Limb (tissue), 2 donors: ENCODE measurements around the gene CACNG8.

Experiments
- DNase-seq, 2 donors: peaks; one replicate each; pipeline ENCODE4 v3.0.0-alpha.2; 2016; ENCODE audit errors: extremely low spot score in 2 of 2

Gene CACNG8

GRCh38 chr19:53961523-53962356 is 997 bp upstream of the CACNG8 start:
- no peak for DNase-seq

GRCh38 chr19:53965091-53965490 is 2.4 kb downstream of the CACNG8 start:
- DNase-seq, result no peak

GRCh38 chr19:53966931-53967330 is 4.2 kb downstream of the CACNG8 start:
- no peak for DNase-seq

- no peak for DNase-seq
Measured at GRCh38 chr19:53969366-53969765, 6.6 kb downstream of the CACNG8 start.

GRCh38 chr19:53971673-53972072 is 8.9 kb downstream of the CACNG8 start:
- DNase-seq, result no peak

- peak; percentile 76 to 84 for DNase-seq
Measured at GRCh38 chr19:53977429-53977990, 14.8 kb downstream of the CACNG8 start.

GRCh38 chr19:53977991-53978731 is 15.4 kb downstream of the CACNG8 start:
- peak in 1 of 2 donors; percentile 73 for DNase-seq

GRCh38 chr19:53978975-53979801 is 16.5 kb downstream of the CACNG8 start:
- DNase-seq, result no peak

GRCh38 chr19:53980539-53981375 is 18.0 kb downstream of the CACNG8 start:
- peak in 1 of 2 donors; percentile 43 for DNase-seq

GRCh38 chr19:53981376-53981951 is 18.7 kb downstream of the CACNG8 start:
- no peak for DNase-seq

- DNase-seq, result peak in 1 of 2 donors; percentile 43
Measured at GRCh38 chr19:53982001-53982451, 19.3 kb downstream of the CACNG8 start.

- DNase-seq, result peak in 1 of 2 donors; percentile 72
Measured at GRCh38 chr19:53982611-53983010, 19.9 kb downstream of the CACNG8 start.

GRCh38 chr19:53983457-53984289 is 20.9 kb downstream of the CACNG8 start:
- DNase-seq, result no peak

GRCh38 chr19:53985863-53986262 is 23.1 kb downstream of the CACNG8 start:
- no peak for DNase-seq

- DNase-seq, result no peak
Measured at GRCh38 chr19:53988981-53989380, 26.2 kb downstream of the CACNG8 start.

GRCh38 chr19:53989600-53990533 is 27.1 kb downstream of the CACNG8 start:
- no peak for DNase-seq

GRCh38 chr19:53991224-53992113 is 28.7 kb downstream of the CACNG8 start, which contains the start of gene CACNG6:
CACNG6 (plus strand) TSS chr19:53991637; CDS start chr19:53992878, 1,241 bp downstream.
- DNase-seq, result peak in 1 of 2 donors; percentile 62
